K562 (cell line): ENCODE results near the gene FRAT1. TPM values are rescaled to one million over a fixed set of nuclear protein-coding genes. Genes with fewer than 3 reads are reported as not detected.
A peak's percentile ranks its signal among the peaks of the same experiment; 100 is the strongest.

Experiments used
- ATAC-seq: fragments of 200-7000 bp; cut with Tn5 transposase; 3 replicates; pipeline ENCODE4 v1.9.1; 2020; ENCODE audit warnings: moderate library complexity
- BruUV-seq: library from RNA; stranded (reverse); fragments of 400-500 nt; replicated peaks from 2 replicates; lab custom pipeline; 2021; lab: Mats Ljungman, UMichigan
- CTCF ChIA-PET: fragments of 300-600 bp; formaldehyde crosslinking; extraction: SDS; loops from one replicate; lab custom pipeline; 2021; ENCODE audit warnings: low intra/inter-chr PET ratio; lab: Yijun Ruan, JAX
- POLR2A ChIA-PET: fragments of 300-600, 350-650 bp; sonication (Branson Sonifier 250); formaldehyde crosslinking; extraction: SDS; loops from one replicate; lab custom pipeline; 2021; ENCODE audit warnings: antibody characterized with exemption, inconsistent platforms; lab: Yijun Ruan, JAX
- DNase-seq, 4 experiments: peaks; one replicate each; pipeline versions ENCODE4 v3.0.0 to v3.0.0-alpha.2; 2011 to 2018; ENCODE audit warnings: low spot score in 3 of 4, mixed read lengths in 3 of 4; ENCODE audit errors: extremely low read depth in 1 of 4
- FAIRE-seq: peaks from 2 replicates; lab custom pipeline; 2011; peaks lifted over from hg19 to GRCh38; lab: Jason Lieb, UNC
- H2AFZ ChIP-seq: 2 replicates; pipeline ENCODE4 v1.6.0; 2011; ENCODE audit warnings: low read depth, low read length, control low read depth, inconsistent platforms
- H3K27ac ChIP-seq: fragments of 200-600 bp; 3 replicates; pipeline ENCODE4 v1.8.0; 2011; ENCODE audit warnings: low read depth, mild to moderate bottlenecking, control low read depth, inconsistent platforms, low read length, moderate library complexity, mixed read lengths; ENCODE audit errors: extremely low read depth
- H3K27me3 ChIP-seq, 2 experiments: fragments of 300-600 bp in 1 of 2; 2 replicates in 1 of 2; 3 replicates in 1 of 2; pipeline versions ENCODE4 v1.6.0 to v1.8.0; 2011; ENCODE audit warnings: inconsistent platforms in 2 of 2, low read length in 2 of 2, mild to moderate bottlenecking in 1 of 2, mixed read lengths in 1 of 2, moderate library complexity in 1 of 2; ENCODE audit not compliant: control insufficient read depth in 2 of 2, insufficient read depth in 2 of 2
- H3K36me3 ChIP-seq: fragments of 300-600 bp; 3 replicates; pipeline ENCODE4 v1.8.0; 2011; ENCODE audit warnings: mild to moderate bottlenecking, low read length, inconsistent platforms; ENCODE audit not compliant: control insufficient read depth, insufficient read depth
- H3K4me1 ChIP-seq, 2 experiments: fragments of 200-600 bp in 1 of 2; replicated peaks in 1 of 2; 2 replicates in 1 of 2; 3 replicates in 1 of 2; pipeline versions ENCODE4 v1.5.1 to v1.8.0; 2011; ENCODE audit warnings: inconsistent platforms in 2 of 2, low read length in 2 of 2, mild to moderate bottlenecking in 1 of 2, mixed read lengths in 1 of 2, moderate library complexity in 1 of 2; ENCODE audit not compliant: control insufficient read depth in 2 of 2, insufficient read depth in 2 of 2
- H3K4me2 ChIP-seq: 2 replicates; pipeline ENCODE4 v1.6.1; 2011; ENCODE audit warnings: low read length, control low read depth, inconsistent platforms, mixed read lengths; ENCODE audit not compliant: insufficient read depth
- H3K4me3 ChIP-seq: fragments of 200-600 bp; sonication (generic), shearing (Covaris generic); 2 replicates; pipeline ENCODE4 v1.5.1; 2016; ENCODE audit warnings: control low read depth, inconsistent platforms
- H3K79me2 ChIP-seq: fragments of 200-600 bp; 3 replicates; pipeline ENCODE4 v1.8.0; 2011; ENCODE audit warnings: low read length, inconsistent platforms; ENCODE audit not compliant: control insufficient read depth, insufficient read depth
- H3K9ac ChIP-seq, 2 experiments: 2 replicates each; pipeline versions ENCODE4 v1.6.0 to v1.6.1; 2011; ENCODE audit warnings: low read depth in 2 of 2, low read length in 2 of 2, control low read depth in 1 of 2, inconsistent platforms in 1 of 2, mild to moderate bottlenecking in 1 of 2, mixed read lengths in 1 of 2; ENCODE audit not compliant: insufficient read depth in 1 of 2
- H3K9me1 ChIP-seq: one replicate; pipeline ENCODE4 v1.6.0; 2011; ENCODE audit warnings: inconsistent platforms, mild to moderate bottlenecking, low read length, moderate library complexity; ENCODE audit not compliant: control insufficient read depth, insufficient read depth
- H3K9me3 ChIP-seq: replicated peaks from 2 replicates; pipeline ENCODE4 v1.5.1; 2011; ENCODE audit warnings: low read depth, low read length, inconsistent platforms; ENCODE audit not compliant: control insufficient read depth, insufficient read depth
- H4K20me1 ChIP-seq: replicated peaks from 2 replicates; pipeline ENCODE4 v1.6.1; 2011; ENCODE audit warnings: low read length, inconsistent platforms, mixed read lengths; ENCODE audit not compliant: control insufficient read depth, insufficient read depth
- POLR2G ChIP-seq: fragments of 200-400 bp; formaldehyde crosslinking; IDR thresholded peaks from 2 replicates; pipeline ENCODE4 v1.6.1; 2017; ENCODE audit warnings: low read depth, mild to moderate bottlenecking, antibody characterized with exemption, low read length, moderate library complexity
- RBFOX2 ChIP-seq: fragments of 200-400 bp; formaldehyde crosslinking; IDR thresholded peaks from 2 replicates; pipeline ENCODE4 v1.6.1; 2017; ENCODE audit warnings: low read depth, mild to moderate bottlenecking, low read length, moderate library complexity
- TBL1XR1 ChIP-seq, 2 experiments: IDR thresholded peaks; 2 replicates each; pipeline ENCODE4 v1.6.1; 2012; ENCODE audit warnings: improper control_type of control experiment in 2 of 2, low read length in 2 of 2, mild to moderate bottlenecking in 1 of 2
- WGBS: fragments of 100-300 bp; shearing (Covaris generic); methylation state at CpG from one replicate; pipeline ENCODE4 v1.1.6; 2016; ENCODE audit warnings: low coverage, mixed read lengths; ENCODE audit not compliant: insufficient coverage; ENCODE audit errors: missing lambda C conversion rate; 5-methylcytosine and 5-hydroxymethylcytosine counted together
- in situ Hi-C: fragments of 300-500 bp; cut with MboI; formaldehyde crosslinking; loops from 4 replicates; pipeline ENCODE4 v1.15.0; 2018; ENCODE audit warnings: inconsistent platforms, mixed read lengths
- intact Hi-C: fragments of 100-400 bp; cut with micrococcal nuclease; formaldehyde crosslinking; loops from 2 replicates; pipeline ENCODE4 v1.14.2; 2022
- polyA plus RNA-seq, 8 experiments: library from polyadenylated mRNA; depleted of rRNA in 4 of 8; stranded (reverse) in 5 of 8; unstranded in 3 of 8; fragments of >200 nt; fragmentation: Nextera tagmentation in 2 of 8; fragmentation: Illumina TruSeq in 1 of 8; extraction: Ambion mirVana in 2 of 8; extraction: Trizol in 1 of 8; gene quantifications; 2 replicates each; pipeline versions ENCODE4 v1.2.1 to v1.2.3, GENCODE V29; 2011 to 2014; ENCODE audit warnings: inconsistent platforms in 1 of 8, missing spikeins in 1 of 8
- total RNA-seq, 7 experiments: library from RNA; depleted of rRNA in 6 of 7; stranded (reverse); fragments of >200 nt in 6 of 7; fragmentation: Illumina TruSeq in 2 of 7; extraction: Trizol in 2 of 7; gene quantifications; 2 replicates each; pipeline versions ENCODE4 v1.2.1 to v1.2.3, GENCODE V29; 2011 to 2021; ENCODE audit warnings: low replicate concordance in 1 of 7
- TF ChIP-seq, protein P1 (sequence below): sonication (generic); formaldehyde crosslinking; IDR thresholded peaks from 2 replicates; pipeline ENCODE4 v1.8.1; 2023; ENCODE audit warnings: mild to moderate bottlenecking, missing genetic modification reagents

Gene FRAT1
- total and polyA plus RNA-seq, 9 of the 15 experiments (the other 6 are each of a cell fraction or from before 2014, with no cell fraction given): 0.11 to 4.6 (median 1.4) TPM

DNA sequence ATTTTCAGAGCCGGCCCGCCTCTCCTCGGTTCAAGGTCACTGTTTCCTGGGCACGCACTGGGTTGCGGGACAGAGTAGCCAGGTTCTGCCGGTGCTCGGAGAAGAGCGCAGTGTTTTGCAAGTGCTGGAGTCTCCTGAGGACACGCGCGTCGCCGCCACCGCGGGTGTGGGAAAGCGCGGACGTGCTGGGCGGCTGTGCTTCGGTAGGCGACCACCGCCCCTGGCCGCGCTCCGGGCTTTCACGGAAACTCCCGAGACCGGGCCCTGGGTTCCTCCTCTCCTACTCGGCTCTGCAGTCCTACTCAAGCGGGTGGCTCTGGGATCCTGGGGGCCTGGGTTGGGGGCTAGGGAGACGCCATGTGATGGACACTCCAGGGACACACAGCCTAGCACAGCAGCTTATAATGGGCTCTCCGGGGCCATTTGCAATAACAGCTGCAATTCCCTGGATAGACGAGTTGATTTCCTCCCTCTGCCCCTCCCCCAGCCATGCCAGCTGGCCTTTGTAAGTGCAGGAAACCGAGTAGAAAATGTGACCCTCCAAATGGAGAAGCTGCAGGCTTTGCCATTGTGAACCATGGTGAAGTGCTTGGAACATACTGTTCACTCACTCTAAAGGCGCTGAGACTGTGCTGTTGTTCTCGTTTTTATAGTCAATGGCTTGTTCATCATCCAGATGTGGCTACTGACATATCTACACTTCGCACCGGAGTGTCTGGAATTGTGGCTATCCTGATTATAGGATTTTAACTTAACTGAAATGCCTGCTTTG is 2.1 kb downstream of the FRAT1 start:
- intact Hi-C loops: no loop called here

More for the DNA sequence above, 2.1 kb downstream of the FRAT1 start:
- Histone ChIP-seq H3K27me3 (no peaks in the 10 kb centered on the region), H3K79me2 (peaks cover 9% of the 10 kb centered on the region; the same call in 1 of the 3 replicates), H3K27ac (no peak overlapping the region), H3K4me1 (peaks cover 7 to 25% of the 10 kb centered on the region in 2 experiments), H3K4me2 (0 out of 2 replicates have a peak overlapping the region, but pooled peaks have one; percentile 7), H3K4me3 (no peak overlapping the region), H4K20me1 (no peaks in the 10 kb centered on the region), H3K36me3 (no peaks in the 10 kb centered on the region), H2AFZ (no peak overlapping the region), H3K9me1 (no peaks in the 10 kb centered on the region), H3K9me3 (no peaks in the 10 kb centered on the region), H3K9ac (peak overlapping the region in 1 of 2 experiments; percentile 26; a peak in 1 of 4 replicates)
- CTCF ChIA-PET: no interaction called here
- DNase-seq (no peak), FAIRE-seq (no peak), ATAC-seq (no peak)
- TF ChIP-seq RBFOX2 (0 out of 2 replicates have a peak, but pooled peaks have one; percentile 29), POLR2G (0 out of 2 replicates have a peak, but pooled peaks have one; percentile 30), TBL1XR1 (IDR thresholded peaks at IDR 0.05; ENCODE audit: low read length in 2 of 2) (no peak)
- TF ChIP-seq, protein P1, sequence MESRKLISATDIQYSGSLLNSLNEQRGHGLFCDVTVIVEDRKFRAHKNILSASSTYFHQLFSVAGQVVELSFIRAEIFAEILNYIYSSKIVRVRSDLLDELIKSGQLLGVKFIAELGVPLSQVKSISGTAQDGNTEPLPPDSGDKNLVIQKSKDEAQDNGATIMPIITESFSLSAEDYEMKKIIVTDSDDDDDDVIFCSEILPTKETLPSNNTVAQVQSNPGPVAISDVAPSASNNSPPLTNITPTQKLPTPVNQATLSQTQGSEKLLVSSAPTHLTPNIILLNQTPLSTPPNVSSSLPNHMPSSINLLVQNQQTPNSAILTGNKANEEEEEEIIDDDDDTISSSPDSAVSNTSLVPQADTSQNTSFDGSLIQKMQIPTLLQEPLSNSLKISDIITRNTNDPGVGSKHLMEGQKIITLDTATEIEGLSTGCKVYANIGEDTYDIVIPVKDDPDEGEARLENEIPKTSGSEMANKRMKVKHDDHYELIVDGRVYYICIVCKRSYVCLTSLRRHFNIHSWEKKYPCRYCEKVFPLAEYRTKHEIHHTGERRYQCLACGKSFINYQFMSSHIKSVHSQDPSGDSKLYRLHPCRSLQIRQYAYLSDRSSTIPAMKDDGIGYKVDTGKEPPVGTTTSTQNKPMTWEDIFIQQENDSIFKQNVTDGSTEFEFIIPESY: peak; percentile 86
- in situ Hi-C loops: no loop called here
- WGBS: 36% methylated on average over 5 of the region's 38 CpGs
- POLR2A ChIA-PET: interaction anchor here (0.6 to 1.4 kb wide), 6 partner anchors 10 to 896 kb away, joined by 3 to 4 read pairs (median 3); no protein-coding TSS in a partner anchor
- BruUV-seq: no TSS peak
